Embryonic facial prominence (tissue), 1 donor: Measurements from ENCODE around the gene EMILIN3.
"Not testable (repeated sequence)": the region's sequence is repeated elsewhere in the genome, so short reads cannot be mapped to it uniquely, and the experiment has no call there.

Experiments
- DNase-seq: peaks from one replicate; pipeline ENCODE4 v3.0.0-alpha.2; 2016; ENCODE audit errors: extremely low spot score

Gene EMILIN3

DNA sequence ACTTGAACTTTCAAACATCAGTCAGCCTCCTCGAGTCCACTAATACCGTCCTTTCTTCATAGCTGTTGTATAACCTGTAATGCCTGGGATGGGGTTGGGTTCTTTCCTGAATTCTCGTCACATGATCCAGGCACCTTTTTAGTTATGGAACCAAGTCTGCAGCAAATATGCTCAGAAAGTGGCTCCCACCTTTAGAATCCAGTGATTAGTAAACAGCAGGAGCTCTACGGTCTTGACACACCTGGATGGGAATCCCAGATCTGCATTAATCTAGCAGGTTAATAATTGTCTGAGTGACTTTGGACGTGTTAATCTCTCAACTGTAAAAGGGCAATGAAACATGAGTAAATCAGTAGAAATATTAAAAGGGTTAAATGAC, 48.4 kb downstream of the EMILIN3 start:
- DNase-seq, result no peak

DNA sequence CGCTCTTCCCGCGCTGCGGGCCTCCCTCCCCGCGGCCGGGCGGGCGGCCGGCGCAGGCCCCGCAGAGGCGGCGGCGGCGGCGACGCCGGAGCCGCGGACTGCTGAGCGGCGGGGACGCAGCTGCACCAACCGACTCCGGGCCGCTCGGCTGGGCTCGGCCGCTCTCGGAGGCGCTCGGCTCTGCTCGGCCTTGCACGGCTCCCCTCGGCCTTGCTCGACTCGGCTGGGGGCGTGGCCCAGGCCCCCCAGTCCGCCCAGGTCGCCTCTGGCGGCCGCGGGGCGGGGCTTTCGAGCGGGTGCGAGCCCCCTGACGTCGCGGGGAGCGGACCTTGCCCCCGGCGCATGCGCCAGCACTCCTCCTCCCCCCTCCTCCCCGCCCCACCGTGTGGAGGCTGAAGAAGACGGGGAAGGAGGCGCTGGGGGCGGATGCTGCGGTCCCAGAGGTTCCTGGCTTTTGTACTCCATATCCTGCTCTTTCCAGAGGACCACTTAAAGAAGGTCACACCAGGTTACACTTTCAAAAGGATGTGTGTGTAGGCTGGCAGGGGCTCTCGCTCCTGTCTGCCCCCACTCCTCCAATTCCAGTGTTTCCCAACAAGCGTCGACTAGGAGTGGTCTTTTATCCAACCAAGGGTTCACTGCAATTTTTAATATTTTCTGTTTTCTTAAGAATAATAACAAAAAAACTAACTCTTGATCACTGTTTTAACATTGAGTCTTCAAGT, 48.9 kb downstream of the EMILIN3 start, which contains the start of gene ZHX3:
Gene ZHX3, minus strand, starts transcription at position 186 of the 725 bp plus-strand sequence. CDS start 112,815 bp downstream, outside the sequence.
- DNase-seq, result peak; percentile 82

DNA sequence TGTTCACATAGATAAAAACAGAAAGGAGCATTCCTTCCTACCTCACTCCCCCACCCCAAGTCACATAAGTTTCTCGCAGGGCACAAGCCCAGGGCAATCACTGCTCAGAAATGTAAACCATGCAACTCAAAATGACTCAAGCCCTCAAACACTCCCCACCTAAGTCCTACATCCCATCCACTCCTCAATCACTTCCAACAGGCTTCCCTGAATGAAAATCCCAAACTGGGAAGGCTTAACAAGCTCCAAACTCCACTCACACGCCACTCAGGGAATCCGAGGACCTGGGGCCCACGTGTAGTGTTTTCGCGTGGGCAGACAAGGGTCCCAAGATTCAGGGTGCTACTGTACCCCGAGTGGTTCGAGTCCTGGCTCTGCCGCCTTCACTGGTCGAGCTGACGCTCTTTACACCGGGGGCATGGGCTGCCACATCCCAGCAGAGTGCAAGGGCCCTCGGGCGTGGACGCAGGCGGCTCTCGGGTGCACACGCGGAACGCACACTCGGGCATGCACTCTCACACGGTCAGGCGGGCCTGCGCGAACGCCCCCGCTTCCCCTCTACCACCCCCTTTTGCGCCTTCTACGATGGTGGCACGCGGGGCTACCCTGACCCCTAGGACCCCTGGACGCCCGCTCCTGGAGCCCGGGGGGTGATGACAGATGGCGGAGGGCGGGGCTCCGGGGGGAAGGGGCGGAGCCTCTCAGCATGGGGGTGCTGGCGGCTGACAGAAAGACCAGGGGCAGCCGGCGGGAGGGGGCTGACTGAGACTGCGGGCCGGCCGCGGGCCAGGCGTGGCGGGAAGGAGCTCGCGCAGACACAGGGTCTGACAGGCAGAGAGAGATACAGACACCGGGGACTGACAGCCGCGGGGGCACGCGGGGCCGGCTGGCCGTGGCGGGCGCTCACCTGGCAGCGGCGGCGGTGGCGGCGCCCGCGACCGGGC, 49.7 kb downstream of the EMILIN3 start:
- DNase-seq, result no peak

DNA sequence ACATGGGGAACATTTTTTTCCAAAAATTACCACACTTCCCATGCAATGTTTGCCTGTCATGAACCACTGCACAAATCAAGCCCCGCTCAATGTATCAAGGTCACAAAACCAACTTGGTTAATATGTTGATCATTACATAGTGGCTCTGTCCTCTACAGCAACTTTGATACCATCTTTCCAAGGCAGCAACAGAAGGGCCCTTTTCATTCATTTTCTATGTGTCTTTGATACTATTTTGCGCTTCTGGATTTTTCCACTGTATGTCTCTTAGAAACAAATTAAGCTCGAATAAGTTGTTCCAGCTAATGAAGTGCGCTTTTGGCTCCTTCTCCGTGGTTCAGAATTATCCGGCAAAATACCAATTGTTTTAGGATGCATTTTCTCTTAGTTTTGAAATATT, 50.6 kb downstream of the EMILIN3 start:
- no peak for DNase-seq

DNA sequence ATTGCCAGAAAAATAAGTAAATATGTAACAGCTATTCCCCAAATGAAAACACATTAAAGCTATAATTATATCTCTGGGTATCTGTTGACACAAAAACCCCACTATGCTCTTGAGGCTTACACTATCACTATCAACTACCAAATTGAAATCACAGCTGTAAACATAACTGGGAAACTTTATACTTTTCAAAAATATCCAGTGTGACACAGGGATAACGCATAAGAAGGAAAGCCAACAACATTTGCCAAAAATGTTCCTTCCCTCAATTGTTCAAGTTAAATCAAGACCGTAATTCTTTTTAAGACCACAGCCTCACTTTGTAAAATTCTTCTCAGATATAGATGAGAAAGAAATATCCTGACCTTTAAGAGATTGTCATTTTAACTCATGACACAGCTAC, 52.2 kb downstream of the EMILIN3 start:
- DNase-seq, result no peak

DNA sequence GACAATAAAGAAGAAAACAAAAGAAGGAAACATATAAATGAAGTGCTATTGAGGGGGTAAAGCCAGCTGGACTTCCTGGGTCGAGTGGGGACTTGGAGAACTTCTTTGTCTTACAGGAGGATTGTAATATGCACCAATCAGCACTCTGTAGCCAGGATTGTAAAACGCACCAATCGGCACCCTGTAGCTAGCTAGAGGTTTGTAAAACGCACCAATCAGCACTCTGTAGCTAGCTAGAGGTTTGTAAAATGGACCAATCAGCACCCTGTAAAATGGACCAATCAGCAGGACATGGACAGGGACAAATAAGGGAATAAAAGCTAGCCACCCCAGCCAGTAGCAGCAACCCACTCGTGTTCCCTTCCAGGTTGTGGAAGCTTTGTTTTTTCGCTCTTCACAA, 54.6 kb downstream of the EMILIN3 start:
- DNase-seq, result not testable (repeated sequence)
